HEK293 (cell line): ENCODE data around the gene VGLL4.

ENCODE experiments used
- CTCF ChIA-PET: fragments of 350-600 bp; formaldehyde crosslinking; extraction: SDS; loops from one replicate; lab custom pipeline; 2021; ENCODE audit warnings: antibody characterized with exemption; lab: Yijun Ruan, JAX
- POLR2A ChIA-PET: fragments of 300-600 bp; formaldehyde crosslinking; extraction: SDS; loops from one replicate; lab custom pipeline; 2020; ENCODE audit warnings: antibody characterized with exemption, inconsistent platforms; lab: Yijun Ruan, JAX
- H3K27ac ChIP-seq: fragments of 200-500 bp; sonication (Bioruptor generic); 2 replicates; pipeline ENCODE4 v1.5.1; 2014; ENCODE audit warnings: low read depth, low read length, control low read depth, inconsistent platforms; ENCODE audit errors: extremely low read depth
- H3K36me3 ChIP-seq, 2 experiments: fragments of 200-500 bp in 1 of 2; sonication (Bioruptor generic) in 1 of 2; 1 replicate in 1 of 2; 2 replicates in 1 of 2; pipeline ENCODE4 v1.5.1; 2014 to 2017; ENCODE audit warnings: inconsistent platforms in 2 of 2, low read length in 2 of 2; ENCODE audit not compliant: control insufficient read depth in 2 of 2, insufficient read depth in 1 of 2
- H3K4me1 ChIP-seq: fragments of 200-500 bp; sonication (Bioruptor generic); 2 replicates; pipeline ENCODE4 v1.5.1; 2014; ENCODE audit warnings: mild to moderate bottlenecking, low read length, inconsistent platforms; ENCODE audit not compliant: control insufficient read depth, insufficient read depth
- H3K4me3 ChIP-seq: 2 replicates; pipeline ENCODE4 v1.5.1; 2011; ENCODE audit warnings: low read depth, mild to moderate bottlenecking, control low read depth, low read length, moderate library complexity
- H3K9me3 ChIP-seq: fragments of 200-500 bp; sonication (Bioruptor generic); 2 replicates; pipeline ENCODE4 v1.5.1; 2014; ENCODE audit warnings: low read depth, low read length, inconsistent platforms; ENCODE audit not compliant: control insufficient read depth, insufficient read depth
- BCL11B ChIP-seq: fragments of 450-650 bp; formaldehyde crosslinking; IDR thresholded peaks from 2 replicates; pipeline ENCODE4 v1.5.1; 2016; ENCODE audit warnings: low read depth, missing biosample characterization, missing genetic modification characterization
- FEZF1 ChIP-seq: fragments of 450-650 bp; formaldehyde crosslinking; IDR thresholded peaks from 2 replicates; pipeline ENCODE4 v1.5.1; 2016; ENCODE audit warnings: missing biosample characterization, missing genetic modification characterization
- GLIS2 ChIP-seq: fragments of 450-650 bp; formaldehyde crosslinking; IDR thresholded peaks from 2 replicates; pipeline ENCODE4 v1.5.1; 2016; ENCODE audit warnings: missing biosample characterization, missing genetic modification characterization
- HOXC10 ChIP-seq: sonication (generic); formaldehyde crosslinking; IDR thresholded peaks from 2 replicates; pipeline ENCODE4 v1.8.1; 2023; ENCODE audit warnings: mild to moderate bottlenecking, missing genetic modification reagents
- HOXD13 ChIP-seq: sonication (generic); formaldehyde crosslinking; IDR thresholded peaks from 2 replicates; pipeline ENCODE4 v1.8.0; 2022; ENCODE audit warnings: missing genetic modification reagents, borderline replicate concordance
- KLF16 ChIP-seq: fragments of 450-650 bp; formaldehyde crosslinking; IDR thresholded peaks from 2 replicates; pipeline ENCODE4 v1.5.1; 2017; ENCODE audit warnings: missing biosample characterization, missing genetic modification characterization
- REPIN1 ChIP-seq: fragments of 450-650 bp; formaldehyde crosslinking; IDR thresholded peaks from 2 replicates; pipeline ENCODE4 v1.5.1; 2017; ENCODE audit warnings: missing biosample characterization, missing genetic modification characterization, low read depth
- SP3 ChIP-seq: fragments of 450-650 bp; formaldehyde crosslinking; IDR thresholded peaks from 2 replicates; pipeline ENCODE4 v1.5.1; 2016; ENCODE audit warnings: missing biosample characterization, missing genetic modification characterization
- ZFHX2 ChIP-seq: fragments of 450-650 bp; formaldehyde crosslinking; conservative IDR thresholded peaks from 2 replicates; pipeline ENCODE4 v1.5.1; 2016; ENCODE audit warnings: missing biosample characterization, missing genetic modification characterization
- ZFP69B ChIP-seq: fragments of 450-650 bp; formaldehyde crosslinking; IDR thresholded peaks from 2 replicates; pipeline ENCODE4 v1.5.1; 2016; ENCODE audit warnings: missing biosample characterization, missing genetic modification characterization
- ZNF155 ChIP-seq: fragments of 450-650 bp; formaldehyde crosslinking; IDR thresholded peaks from 2 replicates; pipeline ENCODE4 v1.5.1; 2016; ENCODE audit warnings: missing biosample characterization, missing genetic modification characterization
- ZNF16 ChIP-seq: fragments of 450-650 bp; formaldehyde crosslinking; IDR thresholded peaks from 2 replicates; pipeline ENCODE4 v1.5.1; 2016; ENCODE audit warnings: low read depth, missing biosample characterization, missing genetic modification characterization
- ZNF18 ChIP-seq: fragments of 450-650 bp; formaldehyde crosslinking; IDR thresholded peaks from 2 replicates; pipeline ENCODE4 v1.5.1; 2016; ENCODE audit warnings: missing biosample characterization, missing genetic modification characterization
- ZNF362 ChIP-seq: fragments of 450-650 bp; formaldehyde crosslinking; IDR thresholded peaks from 2 replicates; pipeline ENCODE4 v1.5.1; 2016; ENCODE audit warnings: missing biosample characterization, missing genetic modification characterization
- ZNF404 ChIP-seq: fragments of 450-650 bp; formaldehyde crosslinking; IDR thresholded peaks from 2 replicates; pipeline ENCODE4 v1.5.1; 2017; ENCODE audit warnings: missing biosample characterization, missing genetic modification characterization
- ZNF544 ChIP-seq: fragments of 450-650 bp; formaldehyde crosslinking; IDR thresholded peaks from 2 replicates; pipeline ENCODE4 v1.5.0; 2017; ENCODE audit warnings: missing biosample characterization, missing genetic modification characterization
- ZNF548 ChIP-seq: fragments of 450-650 bp; formaldehyde crosslinking; IDR thresholded peaks from 2 replicates; pipeline ENCODE4 v1.5.1; 2016; ENCODE audit warnings: missing biosample characterization, missing genetic modification characterization
- ZNF692 ChIP-seq: fragments of 450-650 bp; formaldehyde crosslinking; IDR thresholded peaks from 2 replicates; pipeline ENCODE4 v1.5.1; 2016; ENCODE audit warnings: missing biosample characterization, missing genetic modification characterization
- ZNF701 ChIP-seq: fragments of 450-650 bp; formaldehyde crosslinking; IDR thresholded peaks from 2 replicates; pipeline ENCODE4 v1.5.1; 2016; ENCODE audit warnings: missing biosample characterization, missing genetic modification characterization
- ZNF76 ChIP-seq: fragments of 450-650 bp; formaldehyde crosslinking; IDR thresholded peaks from 2 replicates; pipeline ENCODE4; 2016; ENCODE audit warnings: low read depth, missing biosample characterization, missing genetic modification characterization, borderline replicate concordance
- ZSCAN23 ChIP-seq: fragments of 450-650 bp; formaldehyde crosslinking; IDR thresholded peaks from 2 replicates; pipeline ENCODE4 v1.5.1; 2016; ENCODE audit warnings: missing biosample characterization, missing genetic modification characterization
- TF ChIP-seq, protein P1 (sequence below): fragments of 450-650 bp; formaldehyde crosslinking; IDR thresholded peaks from 2 replicates; pipeline ENCODE4 v1.5.1; 2016; ENCODE audit warnings: missing biosample characterization, missing genetic modification characterization

The VGLL4 gene

GRCh38 chr3:11616551-11616950 is 27.2 kb downstream of the VGLL4 start:
- Histone ChIP-seq H3K27ac (no peak overlapping the region), H3K4me3 (no peak overlapping the region), H3K36me3 (no peaks in the 10 kb centered on the region), H3K4me1 (peaks cover 8% of the 10 kb centered on the region), H3K9me3 (no peaks in the 10 kb centered on the region)
- ChIA-PET POLR2A (no interaction called here), CTCF (no interaction called here)
- no peak for TF ChIP-seq ZNF701
- TF ChIP-seq ZNF155, result no peak
- no peak for TF ChIP-seq ZNF76 (tag by site-specific recombination)
- TF ChIP-seq BCL11B (tag by site-specific recombination), result no peak
- no peak for TF ChIP-seq FEZF1 (tag by site-specific recombination)
- TF ChIP-seq ZSCAN23 (tag by site-specific recombination), result no peak
- no peak for TF ChIP-seq REPIN1
- no peak for TF ChIP-seq ZNF692 (tag by site-specific recombination)
- TF ChIP-seq ZNF404 (tag by site-specific recombination), result no peak
- TF ChIP-seq ZNF548, result no peak
- no peak for TF ChIP-seq HOXD13 (CRISPR knock-in tag)
- TF ChIP-seq GLIS2 (tag by site-specific recombination), result no peak
- TF ChIP-seq SP3 (tag by site-specific recombination), result no peak
- TF ChIP-seq ZNF544 (tag by site-specific recombination), result no peak
- TF ChIP-seq ZNF18 (tag by site-specific recombination), result no peak

- Histone ChIP-seq H3K9me3 (no peaks in the 10 kb centered on the region), H3K27ac (no peak overlapping the region), H3K36me3 (no peaks in the 10 kb centered on the region), H3K4me1 (peaks cover 8% of the 10 kb centered on the region), H3K4me3 (no peak overlapping the region)
- TF ChIP-seq ZNF16 (no peak), ZFHX2 (tag by site-specific recombination) (peak; percentile 41; the same call in 1 of the 2 replicates), ZNF18 (tag by site-specific recombination) (peak; percentile 30; the same call in 1 of the 2 replicates), HOXC10 (CRISPR knock-in tag) (no peak), KLF16 (tag by site-specific recombination) (no peak)
- ChIA-PET POLR2A (no interaction called here), CTCF (no interaction called here)
Measured at GRCh38 chr3:11613851-11614487, 29.7 kb downstream of the VGLL4 start.

DNA sequence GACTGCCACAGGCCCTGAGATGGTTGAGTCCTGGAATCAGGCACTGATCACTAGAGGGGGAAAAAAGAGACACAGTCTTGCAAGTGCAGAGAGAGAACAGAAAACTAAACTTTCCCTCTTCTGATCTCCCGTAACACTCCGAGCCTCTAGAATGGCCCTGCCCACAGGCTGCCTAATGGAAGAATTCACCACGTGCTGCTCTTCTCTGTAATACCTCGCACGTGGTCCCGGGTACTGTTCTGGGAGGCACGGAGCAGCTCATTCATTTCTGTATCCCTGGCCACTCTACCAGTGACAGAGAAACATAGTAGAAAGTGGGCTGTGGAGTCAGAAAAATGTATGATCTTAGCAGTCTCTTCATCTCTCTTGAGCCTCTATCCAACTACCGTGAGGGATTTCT is 30.4 kb downstream of the VGLL4 start:
- Histone ChIP-seq H3K36me3 (no peaks in the 10 kb centered on the region), H3K27ac (no peak overlapping the region), H3K9me3 (no peaks in the 10 kb centered on the region), H3K4me1 (peaks cover 8% of the 10 kb centered on the region), H3K4me3 (no peak overlapping the region)
- CTCF ChIA-PET, result no interaction called here
- TF ChIP-seq ZNF362 (tag by site-specific recombination) (no peak), ZFP69B (tag by site-specific recombination) (no peak)
- TF ChIP-seq, protein P1, sequence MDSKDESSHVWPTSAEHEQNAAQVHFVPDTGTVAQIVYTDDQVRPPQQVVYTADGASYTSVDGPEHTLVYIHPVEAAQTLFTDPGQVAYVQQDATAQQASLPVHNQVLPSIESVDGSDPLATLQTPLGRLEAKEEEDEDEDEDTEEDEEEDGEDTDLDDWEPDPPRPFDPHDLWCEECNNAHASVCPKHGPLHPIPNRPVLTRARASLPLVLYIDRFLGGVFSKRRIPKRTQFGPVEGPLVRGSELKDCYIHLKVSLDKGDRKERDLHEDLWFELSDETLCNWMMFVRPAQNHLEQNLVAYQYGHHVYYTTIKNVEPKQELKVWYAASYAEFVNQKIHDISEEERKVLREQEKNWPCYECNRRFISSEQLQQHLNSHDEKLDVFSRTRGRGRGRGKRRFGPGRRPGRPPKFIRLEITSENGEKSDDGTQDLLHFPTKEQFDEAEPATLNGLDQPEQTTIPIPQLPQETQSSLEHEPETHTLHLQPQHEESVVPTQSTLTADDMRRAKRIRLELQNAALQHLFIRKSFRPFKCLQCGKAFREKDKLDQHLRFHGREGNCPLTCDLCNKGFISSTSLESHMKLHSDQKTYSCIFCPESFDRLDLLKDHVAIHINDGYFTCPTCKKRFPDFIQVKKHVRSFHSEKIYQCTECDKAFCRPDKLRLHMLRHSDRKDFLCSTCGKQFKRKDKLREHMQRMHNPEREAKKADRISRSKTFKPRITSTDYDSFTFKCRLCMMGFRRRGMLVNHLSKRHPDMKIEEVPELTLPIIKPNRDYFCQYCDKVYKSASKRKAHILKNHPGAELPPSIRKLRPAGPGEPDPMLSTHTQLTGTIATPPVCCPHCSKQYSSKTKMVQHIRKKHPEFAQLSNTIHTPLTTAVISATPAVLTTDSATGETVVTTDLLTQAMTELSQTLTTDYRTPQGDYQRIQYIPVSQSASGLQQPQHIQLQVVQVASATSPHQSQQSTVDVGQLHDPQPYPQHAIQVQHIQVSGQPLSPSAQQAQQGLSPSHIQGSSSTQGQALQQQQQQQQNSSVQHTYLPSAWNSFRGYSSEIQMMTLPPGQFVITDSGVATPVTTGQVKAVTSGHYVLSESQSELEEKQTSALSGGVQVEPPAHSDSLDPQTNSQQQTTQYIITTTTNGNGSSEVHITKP (tag by site-specific recombination), result 0 out of 2 replicates have a peak, but pooled peaks have one; percentile 1
- POLR2A ChIA-PET, result no interaction called here
